ENCODE measurements around the gene C1RL.

The C1RL gene

DNA sequence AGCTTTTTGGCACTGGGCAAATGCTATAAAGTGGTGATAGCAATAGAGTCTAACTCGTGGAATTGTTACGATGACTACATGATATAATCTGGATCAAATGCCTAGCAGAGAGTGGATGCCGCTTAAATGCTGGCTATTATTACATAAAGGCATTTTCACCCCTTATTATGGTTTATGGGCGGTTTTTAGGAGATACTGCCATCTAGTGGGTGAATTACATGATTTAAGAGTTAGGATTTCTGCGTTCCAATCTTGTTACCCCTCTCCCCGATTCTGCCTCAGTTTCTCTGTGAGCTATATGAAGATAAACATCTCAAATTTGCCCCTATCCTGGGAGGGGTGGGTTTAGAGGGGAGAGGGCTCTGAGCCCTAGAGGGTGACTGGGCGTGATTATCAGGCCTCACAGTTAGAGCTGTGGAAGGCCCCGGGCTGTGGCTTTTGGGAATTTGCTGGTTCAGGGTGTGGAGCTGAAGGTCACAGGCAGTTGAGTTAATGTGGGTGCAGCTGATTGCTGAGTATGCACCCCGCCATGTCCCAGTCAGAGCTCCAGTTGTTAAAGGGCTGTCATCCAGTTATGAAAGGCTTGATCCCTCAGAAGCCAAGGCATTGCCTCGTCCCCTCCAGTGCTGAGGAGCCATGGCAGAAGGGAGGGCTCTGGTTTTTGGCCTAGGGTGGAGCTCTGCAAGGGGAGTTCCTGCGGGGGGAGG, 35.6 kb upstream of the C1RL start:
- H3K4me3 ChIP-seq (replicated peaks; ENCODE audit: low read depth, low read length): no peak overlapping the region
- no peak for DNase-seq (ENCODE audit: extremely low read depth, low read depth)
- TF ChIP-seq, protein P1, sequence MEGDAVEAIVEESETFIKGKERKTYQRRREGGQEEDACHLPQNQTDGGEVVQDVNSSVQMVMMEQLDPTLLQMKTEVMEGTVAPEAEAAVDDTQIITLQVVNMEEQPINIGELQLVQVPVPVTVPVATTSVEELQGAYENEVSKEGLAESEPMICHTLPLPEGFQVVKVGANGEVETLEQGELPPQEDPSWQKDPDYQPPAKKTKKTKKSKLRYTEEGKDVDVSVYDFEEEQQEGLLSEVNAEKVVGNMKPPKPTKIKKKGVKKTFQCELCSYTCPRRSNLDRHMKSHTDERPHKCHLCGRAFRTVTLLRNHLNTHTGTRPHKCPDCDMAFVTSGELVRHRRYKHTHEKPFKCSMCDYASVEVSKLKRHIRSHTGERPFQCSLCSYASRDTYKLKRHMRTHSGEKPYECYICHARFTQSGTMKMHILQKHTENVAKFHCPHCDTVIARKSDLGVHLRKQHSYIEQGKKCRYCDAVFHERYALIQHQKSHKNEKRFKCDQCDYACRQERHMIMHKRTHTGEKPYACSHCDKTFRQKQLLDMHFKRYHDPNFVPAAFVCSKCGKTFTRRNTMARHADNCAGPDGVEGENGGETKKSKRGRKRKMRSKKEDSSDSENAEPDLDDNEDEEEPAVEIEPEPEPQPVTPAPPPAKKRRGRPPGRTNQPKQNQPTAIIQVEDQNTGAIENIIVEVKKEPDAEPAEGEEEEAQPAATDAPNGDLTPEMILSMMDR (IDR thresholded peaks at IDR 0.05; ENCODE audit: low read depth, low read length, missing control alignments): peak; percentile 58

DNA sequence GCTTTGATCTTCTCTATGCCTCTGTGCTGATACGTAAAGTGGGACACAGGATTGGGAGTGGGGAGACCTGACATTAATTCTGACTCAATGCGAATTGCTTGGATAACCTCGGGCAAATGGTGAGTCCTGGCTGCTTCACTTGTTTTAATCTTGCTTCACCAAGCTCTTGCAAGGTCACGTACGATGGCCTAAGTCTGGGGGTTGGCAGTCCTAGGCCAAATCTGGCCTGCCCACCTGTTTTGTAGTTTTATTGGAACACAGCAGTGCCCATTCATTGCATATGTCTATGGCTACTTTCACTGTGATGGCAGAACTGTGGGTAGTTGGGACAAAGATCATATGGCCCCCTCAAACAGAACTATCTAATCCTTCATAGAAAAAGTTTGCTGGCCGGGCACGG, 34.5 kb upstream of the C1RL start:
- no peak for DNase-seq (ENCODE audit: extremely low read depth, low read depth)
- TF ChIP-seq, protein P1 (IDR thresholded peaks at IDR 0.05; ENCODE audit: low read depth, low read length, missing control alignments): no peak

DNA sequence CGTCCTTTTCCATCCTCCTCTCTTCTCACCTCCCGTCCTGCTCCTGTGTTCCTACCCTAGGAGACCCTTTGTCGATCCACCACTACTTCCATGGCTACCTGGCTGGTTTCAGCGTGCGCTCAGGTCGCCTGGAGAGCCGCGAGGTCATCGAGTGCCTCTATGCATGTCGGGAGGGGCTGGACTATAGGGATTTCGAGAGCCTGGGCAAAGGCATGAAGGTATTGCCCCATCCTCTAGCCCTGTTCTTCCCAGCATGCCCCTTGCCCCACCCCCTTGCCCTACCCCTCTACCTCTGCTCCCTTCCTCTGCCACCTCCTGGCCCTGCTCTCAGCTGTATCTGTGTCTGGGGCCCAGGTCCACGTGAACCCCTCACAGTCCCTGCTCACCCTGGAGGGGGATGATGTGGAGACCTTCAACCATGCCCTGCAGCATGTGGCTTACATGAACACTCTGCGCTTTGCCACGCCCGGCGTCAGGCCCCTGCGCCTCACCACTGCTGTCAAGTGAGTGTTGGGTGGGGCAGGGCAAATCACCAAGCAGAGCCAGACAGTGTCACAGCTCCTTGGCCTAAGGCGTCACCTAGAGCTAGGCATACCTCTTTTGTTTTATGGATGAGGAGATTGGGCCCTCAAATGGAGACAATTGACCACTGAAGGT, 33.9 kb upstream of the C1RL start:
- no peak for DNase-seq (ENCODE audit: extremely low read depth, low read depth)
- H3K4me3 ChIP-seq (replicated peaks; ENCODE audit: low read depth, low read length): no peak overlapping the region
- TF ChIP-seq, protein P1 (IDR thresholded peaks at IDR 0.05; ENCODE audit: low read depth, low read length, missing control alignments): no peak

More for the DNA sequence above, 34.5 kb upstream of the C1RL start:
- no peak overlapping the region for H3K4me3 ChIP-seq (replicated peaks; ENCODE audit: low read depth, low read length)

DNA sequence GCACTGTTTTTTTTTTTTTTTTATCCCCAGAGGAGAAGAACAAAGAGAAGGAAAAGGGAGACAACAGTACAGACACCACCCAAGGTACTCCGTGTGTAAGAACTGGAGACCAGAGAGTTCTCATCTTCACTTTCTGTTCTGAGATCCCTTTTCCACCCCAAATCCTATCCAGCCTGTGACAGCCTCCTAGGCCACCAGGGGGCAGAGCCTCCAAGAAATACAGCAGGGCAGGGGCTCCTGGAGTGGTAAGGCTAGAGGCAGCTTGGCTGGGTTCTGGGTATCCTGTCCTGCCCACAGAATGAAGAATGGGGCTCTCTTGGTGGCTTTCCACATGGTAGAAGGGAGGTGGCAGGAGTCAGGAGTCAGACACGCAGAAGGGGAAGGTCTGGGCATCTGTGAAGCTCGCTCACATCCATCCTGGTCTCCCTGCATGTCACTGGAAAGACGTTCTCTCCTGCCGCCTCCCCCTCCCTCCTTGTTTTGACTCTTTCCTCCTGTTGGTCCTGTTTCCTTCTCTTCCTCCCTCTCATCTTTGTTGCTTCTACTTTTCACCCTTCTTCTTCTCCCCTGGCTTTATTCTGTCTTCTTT, 33.1 kb upstream of the C1RL start:
- TF ChIP-seq, protein P1 (IDR thresholded peaks at IDR 0.05; ENCODE audit: low read depth, low read length, missing control alignments): peak; percentile 89
- no peak overlapping the region for H3K4me3 ChIP-seq (replicated peaks; ENCODE audit: low read depth, low read length)
- DNase-seq (ENCODE audit: extremely low read depth, low read depth): no peak

- no peak overlapping the region for H3K4me3 ChIP-seq (replicated peaks; ENCODE audit: low read depth, low read length)
- no peak for DNase-seq (ENCODE audit: extremely low read depth, low read depth)
- TF ChIP-seq, protein P1 (IDR thresholded peaks at IDR 0.05; ENCODE audit: low read depth, low read length, missing control alignments): no peak
Observed at GRCh38 chr12:7141351-7142005, 32.5 kb upstream of the C1RL start.

DNA sequence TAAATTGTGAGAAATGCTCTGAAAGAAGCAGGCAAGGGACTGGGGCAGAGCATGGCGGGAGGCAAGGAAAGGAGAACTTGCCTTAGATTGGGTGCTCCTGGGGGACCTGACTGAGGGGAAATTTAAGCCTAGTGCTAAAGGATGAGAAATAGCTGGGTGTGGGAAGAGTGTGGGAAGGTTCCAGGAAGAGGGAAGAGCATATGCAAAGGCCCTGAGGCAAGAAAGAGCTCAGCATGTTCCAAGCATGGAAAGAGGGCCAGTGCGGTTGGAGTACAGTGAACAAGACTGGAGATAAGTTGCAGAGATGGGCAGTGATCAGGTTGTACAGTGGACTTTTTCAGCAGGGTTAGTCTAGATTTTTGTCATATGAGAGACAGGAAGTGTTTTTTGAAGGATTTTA, 30.2 kb upstream of the C1RL start:
- no peak for DNase-seq (ENCODE audit: extremely low read depth, low read depth)
- no peak overlapping the region for H3K4me3 ChIP-seq (replicated peaks; ENCODE audit: low read depth, low read length)
- TF ChIP-seq, protein P1 (IDR thresholded peaks at IDR 0.05; ENCODE audit: low read depth, low read length, missing control alignments): no peak
